Endothelial cell of hepatic sinusoid (primary cell): Measurements from ENCODE around the gene CYP4F11.
"Not testable (repeated sequence)": the region's sequence is repeated elsewhere in the genome, so short reads cannot be mapped to it uniquely, and the experiment has no call there.

ENCODE experiments used
- in situ Hi-C: cut with HindIII; loops from 2 replicates; pipeline ENCODE4 v1.10.0; 2017; ENCODE audit warnings: low sequenced_read_pairs

The CYP4F11 gene, protein sequence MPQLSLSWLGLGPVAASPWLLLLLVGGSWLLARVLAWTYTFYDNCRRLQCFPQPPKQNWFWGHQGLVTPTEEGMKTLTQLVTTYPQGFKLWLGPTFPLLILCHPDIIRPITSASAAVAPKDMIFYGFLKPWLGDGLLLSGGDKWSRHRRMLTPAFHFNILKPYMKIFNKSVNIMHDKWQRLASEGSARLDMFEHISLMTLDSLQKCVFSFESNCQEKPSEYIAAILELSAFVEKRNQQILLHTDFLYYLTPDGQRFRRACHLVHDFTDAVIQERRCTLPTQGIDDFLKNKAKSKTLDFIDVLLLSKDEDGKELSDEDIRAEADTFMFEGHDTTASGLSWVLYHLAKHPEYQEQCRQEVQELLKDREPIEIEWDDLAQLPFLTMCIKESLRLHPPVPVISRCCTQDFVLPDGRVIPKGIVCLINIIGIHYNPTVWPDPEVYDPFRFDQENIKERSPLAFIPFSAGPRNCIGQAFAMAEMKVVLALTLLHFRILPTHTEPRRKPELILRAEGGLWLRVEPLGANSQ

GRCh38 chr19:15934332-15935078 is at the start of gene CYP4F11:
Gene CYP4F11, minus strand, starts transcription at chr19:15934529. Its CDS starts 121 bp downstream, at chr19:15934408.
- in situ Hi-C loops, result no loop called here

DNA sequence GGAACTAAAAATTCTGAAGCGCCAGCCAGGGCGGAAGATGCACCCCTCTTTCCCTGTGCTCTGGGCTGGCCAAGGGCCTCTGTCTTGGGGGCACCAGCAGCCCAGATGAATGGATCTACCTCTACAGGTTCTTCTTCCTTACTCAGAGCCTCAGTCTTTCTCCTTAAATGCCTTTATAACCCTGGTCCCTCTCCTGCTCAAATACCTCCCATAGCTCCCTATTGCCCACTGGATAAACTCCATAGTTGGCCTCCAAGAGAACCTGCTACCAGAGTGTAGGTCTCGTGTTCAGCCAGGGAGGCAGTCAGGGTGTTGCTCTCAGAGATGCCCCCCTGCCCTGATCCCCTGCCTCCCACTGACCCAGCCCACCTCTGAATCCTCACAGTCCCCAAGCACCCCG is 45.0 kb upstream of the CYP4F11 start:
- in situ Hi-C loops, result no loop called here

GRCh38 chr19:15977690-15978089 is 43.4 kb upstream of the CYP4F11 start:
- in situ Hi-C loops, result no loop called here

DNA sequence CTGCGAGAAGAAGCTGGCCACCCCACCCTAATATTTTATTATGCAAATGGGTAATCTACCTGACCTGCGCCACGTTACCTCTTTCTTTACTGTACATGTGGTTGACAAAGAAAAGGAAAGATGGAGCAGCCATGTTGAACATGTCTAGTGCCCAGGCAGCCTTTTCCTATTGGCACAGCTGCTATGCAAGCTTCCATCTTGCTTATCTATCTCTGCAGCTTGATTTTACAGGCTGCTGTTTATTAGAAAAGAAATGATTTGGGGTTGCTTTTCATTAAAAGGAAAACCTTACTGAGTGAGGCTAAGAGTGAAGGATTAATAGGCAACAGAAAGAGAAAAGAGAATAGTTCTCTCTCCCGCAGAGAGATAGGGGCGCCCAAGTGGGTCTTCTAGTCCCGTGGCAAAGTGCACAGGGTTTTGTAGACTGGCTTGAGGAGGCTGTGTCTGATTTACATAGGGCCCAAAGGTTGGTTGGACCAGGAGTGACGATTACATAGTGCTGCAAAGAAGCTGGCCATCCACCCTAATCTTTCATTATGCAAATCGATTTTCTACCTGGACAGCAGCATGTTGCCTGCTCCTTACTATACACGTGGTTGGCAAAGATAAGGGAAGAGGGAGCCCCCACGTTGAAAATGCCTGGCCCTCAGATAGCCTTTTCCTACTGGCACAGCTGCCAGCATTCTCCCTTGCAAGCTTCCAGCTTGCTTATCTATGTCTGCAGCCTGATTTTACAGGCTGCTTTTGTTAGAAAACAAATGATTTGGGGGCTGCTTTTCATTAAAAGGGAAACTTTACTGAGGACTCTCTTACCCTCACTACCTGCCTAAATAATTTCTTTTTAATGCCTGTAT is 42.7 kb upstream of the CYP4F11 start:
- in situ Hi-C loops, result no loop called here

- in situ Hi-C loops, result no loop called here
Observed at GRCh38 chr19:15974856-15975255, 40.5 kb upstream of the CYP4F11 start.

DNA sequence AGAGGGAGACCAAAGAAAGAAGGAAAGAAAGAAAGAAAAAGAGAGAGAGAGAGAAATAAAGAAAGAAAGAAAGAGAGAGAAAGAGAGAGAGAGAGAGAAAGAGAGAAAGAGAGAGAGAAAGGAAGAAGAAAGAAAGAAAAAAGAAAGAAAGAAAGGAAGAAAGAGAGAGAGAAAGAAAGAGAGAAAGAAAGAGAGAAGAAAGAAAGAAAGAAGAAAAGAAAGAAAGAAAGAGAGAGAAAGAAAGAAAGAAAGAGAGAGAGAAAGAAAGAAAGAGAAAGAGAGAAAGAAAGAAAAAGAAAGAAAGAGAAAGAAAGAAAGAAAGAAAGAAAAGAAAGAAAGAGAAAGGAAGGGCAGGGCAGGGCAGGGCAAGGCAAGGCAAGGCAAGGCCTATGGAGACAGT is 37.7 kb upstream of the CYP4F11 start:
- in situ Hi-C loops, result not testable (repeated sequence)

- in situ Hi-C loops, result no loop called here
Observed at GRCh38 chr19:15971224-15971780, 37.0 kb upstream of the CYP4F11 start.

DNA sequence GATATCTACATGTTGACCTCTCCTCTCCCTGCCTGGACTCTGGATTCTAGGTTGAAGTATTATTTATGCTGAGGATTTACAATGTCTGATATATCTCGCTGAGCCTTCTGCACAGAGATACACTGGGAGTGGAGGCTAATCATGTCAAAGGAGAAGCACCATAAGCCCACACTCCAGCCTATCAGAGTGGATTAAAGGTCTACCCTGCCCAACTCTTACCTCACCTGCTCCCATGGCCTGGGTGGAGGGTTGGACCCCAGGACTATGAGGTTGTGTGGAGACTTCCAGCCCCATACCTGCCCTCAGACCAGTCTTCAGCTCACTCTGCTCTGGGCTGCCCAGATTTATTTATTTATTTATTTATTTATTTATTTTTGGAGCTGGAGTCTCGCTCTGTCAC is 29.9 kb upstream of the CYP4F11 start:
- in situ Hi-C loops, result no loop called here

DNA sequence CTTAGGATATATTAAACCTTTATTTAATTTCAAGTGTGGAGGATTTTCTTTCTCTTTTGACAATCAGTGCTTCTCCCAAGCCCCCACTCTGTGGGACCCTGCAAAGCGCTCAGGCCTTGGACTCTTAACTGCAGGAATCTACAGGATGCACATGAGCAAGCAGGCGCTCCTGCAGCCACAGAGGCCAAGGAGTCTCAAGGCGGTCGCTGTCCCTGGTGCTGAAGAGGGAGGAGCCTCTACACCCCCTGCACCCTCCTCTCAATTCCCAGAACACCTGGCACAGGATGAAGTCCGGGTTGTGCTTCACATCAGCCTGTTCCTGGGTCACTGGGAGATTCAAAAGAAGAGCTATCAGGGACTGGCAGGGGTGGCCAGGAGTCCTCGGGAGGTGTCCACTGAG is 28.0 kb upstream of the CYP4F11 start:
- in situ Hi-C loops, result no loop called here

GRCh38 chr19:15954820-15955219 is 20.5 kb upstream of the CYP4F11 start:
- in situ Hi-C loops, result no loop called here

GRCh38 chr19:15948223-15949058 is 14.1 kb upstream of the CYP4F11 start, which contains the start of gene OR10H4:
Gene OR10H4, plus strand, starts transcription at chr19:15949008. Its CDS starts 0 bp downstream, at chr19:15949008.
- in situ Hi-C loops, result loop anchor here (5.0 kb wide), 1 partner anchor 96 kb away; no protein-coding TSS in a partner anchor

DNA sequence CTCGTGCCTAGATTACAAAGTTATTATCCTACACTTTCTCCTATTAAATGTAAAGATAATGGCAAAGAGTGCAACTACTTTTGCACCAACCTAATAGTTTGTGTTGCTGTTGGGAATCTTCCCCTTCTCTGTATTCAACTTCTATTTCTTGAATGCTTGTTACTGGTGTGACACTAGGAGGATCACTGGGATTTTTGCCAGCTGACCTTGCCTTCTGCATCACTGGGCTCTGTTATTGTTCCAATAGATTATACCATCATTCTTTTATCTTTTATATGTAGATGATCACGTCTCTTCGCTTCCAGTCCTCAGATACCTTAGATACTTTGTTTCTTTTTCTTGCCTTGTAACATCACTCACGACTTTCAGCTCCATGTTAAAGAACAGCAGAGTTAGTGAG is 11.0 kb upstream of the CYP4F11 start:
- in situ Hi-C loops, result loop anchor here (5.0 kb wide), 1 partner anchor 93 kb away; no protein-coding TSS in a partner anchor

DNA sequence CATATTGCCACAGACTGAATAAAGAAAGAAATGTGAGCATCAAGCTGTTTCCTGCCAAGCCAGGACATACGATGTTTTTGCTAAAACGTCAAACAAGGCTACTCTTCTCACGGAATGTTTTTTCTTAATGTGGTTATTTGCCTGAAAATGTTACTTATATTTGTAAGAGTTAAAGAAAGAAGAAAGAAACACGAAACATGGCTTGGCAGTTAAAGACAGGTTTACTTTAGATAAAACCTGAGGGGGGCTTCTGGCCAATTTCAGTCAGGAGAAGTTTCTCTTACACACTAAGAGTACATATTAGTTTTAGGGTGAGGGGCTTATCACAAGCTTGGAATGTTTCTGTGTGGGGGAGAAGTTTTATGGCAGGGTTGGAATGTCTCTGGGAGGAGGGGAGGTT is 10.1 kb upstream of the CYP4F11 start:
- in situ Hi-C loops, result no loop called here

DNA sequence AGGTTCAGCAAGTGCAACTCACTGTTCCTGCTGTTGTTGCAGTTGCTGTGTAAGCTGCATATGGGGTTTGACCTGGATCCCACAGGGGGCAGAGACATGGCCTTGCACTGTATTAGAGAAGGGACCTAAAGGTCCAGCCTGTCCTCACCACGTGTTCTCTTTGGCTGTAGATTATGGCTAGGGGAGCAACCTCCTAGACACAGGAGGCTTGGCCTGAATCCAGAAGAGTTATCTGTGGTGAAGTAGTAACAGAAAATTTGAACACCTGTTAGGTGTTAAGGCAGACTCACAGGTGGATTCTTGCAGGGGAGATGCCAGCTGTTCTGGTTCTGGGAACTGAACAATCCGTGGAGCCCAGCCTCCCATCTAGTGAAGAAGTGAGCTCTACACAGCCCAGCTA is 3.4 kb upstream of the CYP4F11 start:
- in situ Hi-C loops, result no loop called here

- in situ Hi-C loops, result no loop called here
Observed at GRCh38 chr19:15936950-15937349, 2.6 kb upstream of the CYP4F11 start.

GRCh38 chr19:15936173-15936572 is 1.8 kb upstream of the CYP4F11 start:
- in situ Hi-C loops, result no loop called here

- in situ Hi-C loops, result no loop called here
Observed at GRCh38 chr19:15935167-15935702, 906 bp upstream of the CYP4F11 start.

DNA sequence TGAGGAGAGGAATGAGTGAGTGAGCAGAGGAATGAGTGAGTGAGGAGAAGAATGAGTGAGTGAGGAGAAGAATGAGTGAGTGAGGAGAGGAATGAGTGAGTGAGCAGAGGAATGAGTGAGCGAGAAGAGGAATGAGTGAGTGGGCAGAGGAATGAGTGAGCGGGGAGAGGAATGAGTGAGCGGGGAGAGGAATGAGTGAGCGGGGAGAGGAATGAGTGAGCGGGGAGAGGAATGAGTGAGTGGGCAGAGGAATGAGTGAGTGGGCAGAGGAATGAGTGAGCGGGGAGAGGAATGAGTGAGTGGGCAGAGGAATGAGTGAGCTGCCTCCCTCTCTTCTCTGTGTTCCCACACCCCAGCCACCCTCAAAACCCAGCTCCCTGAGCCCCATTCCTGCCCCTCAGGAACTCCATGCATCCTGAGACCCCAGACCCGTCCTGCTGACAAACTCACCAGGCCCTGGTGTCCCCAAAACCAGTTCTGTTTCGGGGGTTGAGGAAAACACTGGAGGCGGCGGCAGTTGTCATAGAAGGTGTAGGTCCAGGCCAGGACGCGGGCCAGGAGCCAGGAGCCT is 483 bp downstream of the CYP4F11 start:
- in situ Hi-C loops, result not testable (repeated sequence)

DNA sequence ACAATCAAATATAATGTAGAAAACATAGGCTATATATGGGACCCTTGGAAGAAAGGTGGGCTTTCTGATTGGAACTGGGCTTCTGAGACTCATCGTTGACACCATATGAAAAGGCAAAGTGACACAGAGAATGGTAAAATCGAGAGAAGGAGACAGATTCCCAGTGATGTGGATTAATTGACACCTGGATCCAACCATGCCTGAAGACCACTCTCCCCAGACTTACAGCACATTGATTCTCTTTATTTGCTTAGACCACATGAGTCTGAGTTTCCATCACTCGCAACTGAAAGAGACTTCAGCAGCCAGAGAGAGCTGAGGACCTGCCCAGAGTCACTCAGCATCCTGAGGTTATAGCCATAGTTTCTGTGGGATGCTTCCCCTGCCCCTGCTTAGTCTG is 6.0 kb downstream of the CYP4F11 start:
- in situ Hi-C loops, result no loop called here
